LHCN-M2 (cell line): ENCODE data around the gene TMEM178A. TPM values are rescaled to one million over a fixed set of nuclear protein-coding genes. Genes with fewer than 3 reads are reported as not detected.
"Not testable (repeated sequence)": the region's sequence is repeated elsewhere in the genome, so short reads cannot be mapped to it uniquely, and the experiment has no call there.

Source experiments
- DNase-seq: peaks from one replicate; pipeline ENCODE4 v3.0.0-alpha.2; 2012; ENCODE audit warnings: low read depth
- polyA plus RNA-seq: library from polyadenylated mRNA; unstranded; fragments of >200 nt; gene quantifications from one replicate; pipeline ENCODE4 v1.2.1, GENCODE V29; 2012; ENCODE audit warnings: missing spikeins
- total RNA-seq: library from RNA; depleted of rRNA; stranded (reverse); fragments of >200 nt; gene quantifications from 2 replicates; pipeline ENCODE4 v1.2.3, GENCODE V29; 2014; rRNA removed

TMEM178A gene
- total RNA-seq: 0.06 and 0.40 TPM in 2 replicates
- polyA plus RNA-seq: 0.96 TPM

GRCh38 chr2:39665811-39666490 lies at the start of gene TMEM178A:
Gene TMEM178A (plus strand): TSS chr2:39665917. CDS start chr2:39665975, 58 bp downstream.
- no peak for DNase-seq

DNA sequence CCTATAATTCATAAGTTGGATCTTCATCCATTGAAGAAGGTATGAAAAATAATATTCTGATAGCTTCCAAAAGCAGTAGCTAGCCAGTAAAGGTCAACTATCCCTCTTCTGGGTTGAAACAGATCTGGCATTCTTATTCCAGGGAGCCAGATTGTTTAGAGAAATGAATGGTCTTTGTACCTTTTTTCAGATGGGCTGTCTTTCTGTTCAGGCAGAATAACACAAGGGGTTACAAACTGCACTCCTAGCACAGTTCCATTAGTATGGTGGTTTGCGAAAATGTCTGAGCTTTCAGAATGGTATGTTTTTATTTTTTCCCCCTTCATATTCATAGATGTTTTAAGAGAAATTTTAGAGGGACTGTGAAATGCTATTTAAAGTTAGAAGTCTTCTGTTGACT lies 47.5 kb upstream of the TMEM178A start:
- no peak for DNase-seq

DNA sequence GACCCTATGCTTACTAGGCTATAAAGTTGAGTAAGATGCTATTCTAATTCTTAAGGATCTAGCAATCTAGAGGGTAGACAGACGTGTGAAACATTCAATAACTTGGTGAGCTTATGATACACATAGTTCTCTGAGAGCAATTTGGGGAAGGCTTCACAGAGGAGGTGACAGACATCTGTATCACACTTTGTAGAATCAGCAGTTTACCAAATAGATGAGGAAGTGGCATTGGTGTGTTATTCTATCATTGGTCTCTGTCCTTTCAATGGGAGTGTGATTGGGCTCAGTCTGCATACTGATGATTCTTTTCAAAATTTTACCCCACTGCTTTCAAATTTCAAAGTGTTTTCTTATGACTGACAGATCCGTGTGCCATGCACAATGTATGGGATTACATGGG lies 47.0 kb upstream of the TMEM178A start:
- no peak for DNase-seq

- peak; percentile 92 for DNase-seq
These were observed 45.6 kb upstream of the TMEM178A start for GRCh38 chr2:39620067-39620466.

DNA sequence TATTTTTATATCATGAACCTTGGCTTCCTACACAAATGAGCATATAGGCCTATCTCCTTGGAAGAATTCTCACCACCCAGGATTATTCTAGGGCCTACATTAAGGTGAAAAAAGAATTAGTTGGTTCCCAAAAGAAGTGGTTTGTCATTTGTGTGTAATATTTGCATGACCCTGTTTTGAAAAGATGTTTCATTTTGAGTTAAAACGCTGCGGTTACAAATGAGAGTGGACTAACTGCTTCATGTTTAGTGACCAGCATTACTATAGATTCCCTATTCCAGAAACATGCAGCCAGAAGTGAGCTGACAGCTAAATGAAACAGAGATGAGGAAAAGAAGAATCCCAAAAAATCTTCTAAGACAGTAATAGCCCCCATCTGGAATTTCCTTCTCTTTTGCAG lies 44.1 kb upstream of the TMEM178A start:
- no peak for DNase-seq

DNA sequence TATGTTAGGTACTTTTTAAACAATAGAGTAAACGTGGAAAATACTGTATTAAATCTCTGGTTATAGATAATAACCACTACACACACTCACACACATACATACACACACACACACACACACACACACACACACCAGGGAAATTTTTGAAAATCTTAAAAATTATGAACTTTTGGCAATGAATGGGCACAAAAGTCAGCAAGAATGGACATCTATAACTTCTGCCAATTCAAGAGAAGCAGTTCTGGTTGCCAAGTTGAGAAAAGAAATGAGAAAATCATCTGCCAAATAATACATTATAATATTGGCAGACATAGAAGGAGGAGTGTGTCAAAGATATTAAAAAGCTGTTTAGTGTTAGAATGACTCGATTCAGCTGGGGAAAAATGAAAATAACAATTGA lies 42.9 kb upstream of the TMEM178A start:
- no peak for DNase-seq

GRCh38 chr2:39623917-39624316 lies 41.8 kb upstream of the TMEM178A start:
- no peak for DNase-seq

GRCh38 chr2:39625193-39625926 lies 40.4 kb upstream of the TMEM178A start:
- no peak for DNase-seq

- DNase-seq: no peak
These were observed 39.8 kb upstream of the TMEM178A start for GRCh38 chr2:39625927-39626270.

GRCh38 chr2:39628346-39628745 lies 37.4 kb upstream of the TMEM178A start:
- not testable (repeated sequence) for DNase-seq

GRCh38 chr2:39629646-39630045 lies 36.1 kb upstream of the TMEM178A start:
- DNase-seq: no peak

- DNase-seq: no peak
These were observed 34.5 kb upstream of the TMEM178A start for GRCh38 chr2:39631256-39631655.

DNA sequence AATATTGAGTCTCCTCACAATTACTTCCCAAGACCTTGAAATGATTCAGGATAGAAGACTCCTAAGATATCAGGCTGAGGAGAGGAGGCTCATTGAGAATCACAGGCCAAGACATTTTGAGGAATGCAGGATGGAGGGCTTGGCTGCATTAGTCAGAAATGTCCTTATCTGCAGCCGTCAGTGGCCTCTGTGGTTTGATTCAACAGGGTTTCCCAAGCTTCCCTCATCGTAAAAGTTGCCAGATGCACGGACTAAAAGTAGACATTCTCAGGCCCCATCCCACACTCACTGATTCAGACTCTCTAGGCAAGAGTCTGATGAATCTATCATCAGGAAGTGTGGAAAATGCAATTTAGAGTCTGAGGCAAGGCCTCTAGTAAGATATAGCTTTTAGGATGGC lies 34.0 kb upstream of the TMEM178A start:
- peak; percentile 96 for DNase-seq

DNA sequence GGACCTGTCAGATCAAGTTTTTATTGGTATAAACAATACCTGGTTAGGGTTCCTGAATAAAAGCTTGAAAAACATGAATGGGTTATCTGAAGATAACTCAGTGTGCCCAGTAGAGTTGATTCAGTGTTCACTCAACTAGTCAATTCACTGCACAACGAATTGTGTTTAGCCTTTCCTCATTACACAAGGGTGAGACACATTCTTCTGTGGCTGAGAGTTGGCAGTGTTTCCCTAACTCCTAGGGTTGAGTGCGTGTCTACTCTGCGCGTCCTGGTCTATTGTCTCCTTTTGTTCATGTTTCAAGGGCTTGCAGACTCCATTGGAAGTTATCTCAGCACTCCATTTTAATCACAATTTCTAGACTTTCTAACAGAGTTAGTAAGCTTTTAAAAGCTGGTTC lies 32.8 kb upstream of the TMEM178A start:
- DNase-seq: peak; percentile 67

- no peak for DNase-seq
These were observed 29.4 kb upstream of the TMEM178A start for GRCh38 chr2:39636306-39636705.

- DNase-seq: no peak
These were observed 27.1 kb upstream of the TMEM178A start for GRCh38 chr2:39638581-39638980.

- no peak for DNase-seq
These were observed 25.6 kb upstream of the TMEM178A start for GRCh38 chr2:39640107-39640506.

DNA sequence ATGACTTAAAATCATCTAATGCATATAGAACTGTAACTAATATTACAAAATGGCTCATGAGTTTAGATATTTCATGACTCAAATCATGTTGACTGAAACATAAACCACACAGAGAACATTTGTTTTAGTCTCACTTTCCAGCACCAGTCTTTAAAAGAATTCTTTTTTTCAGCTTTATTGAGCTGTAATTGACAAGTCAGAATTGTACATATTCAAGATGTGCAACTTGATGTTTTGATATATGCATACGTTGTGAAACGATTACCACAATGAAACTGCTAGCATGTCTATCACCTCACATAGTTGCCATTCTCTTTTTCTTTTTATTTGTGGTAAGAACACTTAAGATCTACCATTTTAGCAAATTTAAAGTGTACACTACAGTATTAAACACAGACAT lies 25.0 kb upstream of the TMEM178A start:
- DNase-seq: no peak

DNA sequence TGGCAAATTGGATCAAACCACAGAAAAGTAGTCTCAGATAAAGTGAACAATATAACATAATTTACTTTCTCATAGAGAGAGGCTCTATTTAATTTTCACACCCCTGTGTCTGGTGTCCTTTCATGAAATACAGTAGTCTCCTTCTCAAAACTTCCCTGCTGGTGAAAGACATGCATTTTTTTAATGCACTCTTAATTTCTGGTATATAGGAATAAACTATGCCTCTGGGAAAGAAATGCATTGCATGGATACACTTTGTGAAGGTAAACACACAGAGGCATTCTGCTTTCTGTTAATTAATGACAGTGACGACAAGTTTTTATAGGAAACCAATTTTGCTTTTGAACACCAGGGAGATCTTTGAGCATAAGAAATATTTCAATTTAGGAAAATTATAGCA lies 24.1 kb upstream of the TMEM178A start:
- no peak for DNase-seq

DNA sequence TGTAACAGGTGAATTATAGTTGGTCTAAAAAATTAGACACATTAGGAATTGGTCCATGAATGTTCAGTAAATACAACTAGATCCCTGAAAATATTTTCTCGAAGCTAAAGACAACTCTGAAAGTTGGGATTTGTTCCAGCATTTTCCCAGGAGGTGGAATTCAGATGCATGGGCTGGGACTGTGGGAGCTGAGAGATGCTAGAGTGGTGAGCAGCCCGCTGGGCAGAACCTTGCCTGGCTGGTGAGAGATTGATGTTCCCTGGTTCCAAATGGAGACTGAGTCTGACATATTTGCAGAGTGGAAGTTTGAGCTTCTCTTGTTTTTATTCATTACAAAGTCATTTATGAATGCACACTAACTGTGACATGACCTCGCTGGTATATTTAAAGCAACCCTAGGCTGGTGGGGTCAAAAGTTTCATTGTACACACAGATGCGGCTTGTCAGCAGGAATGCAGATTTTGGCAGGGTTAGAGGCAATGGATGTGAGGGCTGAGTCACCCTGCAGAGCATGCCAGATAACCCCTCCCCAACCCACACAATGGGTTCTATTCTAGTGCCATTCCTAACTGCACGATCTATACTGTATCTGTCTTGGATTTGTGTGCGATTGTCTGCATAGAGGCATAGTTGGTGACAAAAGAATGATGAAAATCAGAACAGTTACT lies 23.5 kb upstream of the TMEM178A start:
- peak; percentile 84 for DNase-seq

- DNase-seq: no peak
These were observed 19.9 kb upstream of the TMEM178A start for GRCh38 chr2:39645826-39646225.

- DNase-seq: no peak
These were observed 19.4 kb upstream of the TMEM178A start for GRCh38 chr2:39646267-39646666.
